HPDE6-E6E7 (cell line): ENCODE results near the gene NAB1.

Experiments used
- DNase-seq: peaks from one replicate; pipeline ENCODE4 v3.0.0; 2011; ENCODE audit warnings: missing footprints; ENCODE audit errors: extremely low spot score

The NAB1 gene

DNA sequence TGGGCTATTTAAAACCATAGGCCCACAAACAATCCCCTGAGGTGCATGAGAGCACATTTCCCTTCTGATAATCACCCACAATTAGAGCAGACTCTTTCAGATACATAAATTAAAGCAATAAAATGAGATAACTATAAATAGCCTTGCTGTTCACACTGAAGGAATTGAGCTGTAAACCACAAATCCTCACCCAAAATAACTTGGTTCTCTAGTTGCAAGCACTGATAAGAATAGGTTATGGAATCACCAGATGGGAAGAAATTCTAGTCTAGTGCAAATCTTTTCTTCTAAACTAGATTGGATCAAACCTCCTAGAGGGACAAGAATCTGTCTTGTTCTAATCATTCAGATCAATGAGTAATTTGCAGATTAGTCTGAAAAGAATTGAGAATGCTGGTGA is 64.6 kb downstream of the NAB1 start:
- DNase-seq = no peak

DNA sequence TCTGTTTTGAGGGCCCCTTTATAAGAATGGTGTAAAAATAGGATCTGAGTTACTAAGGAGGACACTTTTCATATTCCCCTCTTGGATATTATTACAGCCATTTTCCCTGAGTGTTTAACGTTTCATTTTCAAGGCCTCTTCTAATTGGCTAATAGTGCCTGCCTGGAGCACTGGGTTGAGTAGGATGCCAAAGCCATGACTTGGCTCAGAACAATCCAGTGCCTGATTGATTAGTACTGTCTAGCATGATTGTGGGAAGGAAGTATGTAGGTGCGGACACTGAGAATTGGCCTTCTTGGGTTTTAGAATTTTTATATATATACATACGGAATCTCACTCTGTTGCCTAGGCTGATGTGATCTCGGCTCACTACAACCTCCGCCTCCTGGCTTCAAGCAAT is 66.1 kb downstream of the NAB1 start:
- DNase-seq = no peak

- no peak for DNase-seq
Observed at GRCh38 chr2:190716176-190716807, 67.4 kb downstream of the NAB1 start.

DNA sequence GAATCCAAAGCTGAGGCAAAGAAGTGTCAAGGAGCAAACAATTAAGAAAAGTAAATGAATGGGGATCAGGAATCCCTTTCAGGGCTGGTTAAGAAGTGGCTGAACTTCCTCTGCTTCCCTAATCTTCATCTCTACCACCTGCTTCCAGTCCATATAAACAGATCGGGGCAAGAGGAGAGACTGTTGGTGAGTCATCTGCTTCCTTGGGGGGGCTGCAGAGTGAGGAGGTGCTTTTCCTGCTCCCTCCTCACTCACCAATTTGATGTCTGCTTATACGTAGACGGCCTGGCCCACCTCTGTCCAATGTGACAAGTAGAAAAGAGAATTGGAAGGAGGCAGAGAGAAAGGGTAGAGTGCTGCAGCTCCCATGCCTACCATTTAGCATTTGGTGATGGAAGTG is 68.4 kb downstream of the NAB1 start:
- DNase-seq = no peak

DNA sequence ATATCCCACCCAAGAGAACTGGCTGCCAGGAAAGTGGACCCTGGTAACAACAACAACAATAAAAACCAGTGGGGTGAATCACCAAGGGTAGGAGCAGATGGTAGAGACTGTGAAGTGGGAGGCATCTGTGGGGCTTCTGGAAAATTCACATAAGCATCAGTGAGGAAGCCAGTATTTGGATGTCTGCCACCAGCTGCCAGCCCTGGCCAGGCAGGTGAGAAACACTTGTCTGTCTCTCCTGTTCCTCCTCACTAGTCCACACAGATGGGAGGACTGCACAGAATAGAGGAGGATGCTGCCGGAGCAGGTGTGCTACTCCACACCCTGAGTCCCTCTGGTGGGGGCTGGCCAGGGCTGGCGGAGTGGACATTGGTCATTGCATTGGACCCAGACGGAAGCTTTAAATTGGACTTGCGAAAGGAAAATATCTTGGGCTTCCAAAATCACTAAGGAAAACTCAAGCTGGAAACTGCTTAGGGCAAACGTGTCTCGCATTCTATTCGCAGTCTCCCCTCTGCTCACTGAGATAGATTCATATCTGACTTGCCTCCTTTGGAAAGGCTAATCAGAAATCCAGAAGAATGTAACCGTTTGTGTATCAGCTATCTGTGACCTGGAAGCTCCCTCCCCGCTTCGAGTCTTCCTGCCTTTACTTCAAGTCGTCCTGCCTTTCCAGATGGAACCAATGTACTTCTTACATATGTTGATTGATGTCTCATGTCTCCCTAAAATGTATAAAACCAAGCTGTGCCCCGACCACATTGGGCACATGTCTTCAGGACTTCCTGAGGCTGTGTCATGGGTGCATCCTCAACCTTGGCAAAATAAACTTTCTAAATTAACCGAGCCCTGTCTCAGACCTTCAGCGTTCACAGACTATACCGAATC is 69.1 kb downstream of the NAB1 start:
- no peak for DNase-seq

DNA sequence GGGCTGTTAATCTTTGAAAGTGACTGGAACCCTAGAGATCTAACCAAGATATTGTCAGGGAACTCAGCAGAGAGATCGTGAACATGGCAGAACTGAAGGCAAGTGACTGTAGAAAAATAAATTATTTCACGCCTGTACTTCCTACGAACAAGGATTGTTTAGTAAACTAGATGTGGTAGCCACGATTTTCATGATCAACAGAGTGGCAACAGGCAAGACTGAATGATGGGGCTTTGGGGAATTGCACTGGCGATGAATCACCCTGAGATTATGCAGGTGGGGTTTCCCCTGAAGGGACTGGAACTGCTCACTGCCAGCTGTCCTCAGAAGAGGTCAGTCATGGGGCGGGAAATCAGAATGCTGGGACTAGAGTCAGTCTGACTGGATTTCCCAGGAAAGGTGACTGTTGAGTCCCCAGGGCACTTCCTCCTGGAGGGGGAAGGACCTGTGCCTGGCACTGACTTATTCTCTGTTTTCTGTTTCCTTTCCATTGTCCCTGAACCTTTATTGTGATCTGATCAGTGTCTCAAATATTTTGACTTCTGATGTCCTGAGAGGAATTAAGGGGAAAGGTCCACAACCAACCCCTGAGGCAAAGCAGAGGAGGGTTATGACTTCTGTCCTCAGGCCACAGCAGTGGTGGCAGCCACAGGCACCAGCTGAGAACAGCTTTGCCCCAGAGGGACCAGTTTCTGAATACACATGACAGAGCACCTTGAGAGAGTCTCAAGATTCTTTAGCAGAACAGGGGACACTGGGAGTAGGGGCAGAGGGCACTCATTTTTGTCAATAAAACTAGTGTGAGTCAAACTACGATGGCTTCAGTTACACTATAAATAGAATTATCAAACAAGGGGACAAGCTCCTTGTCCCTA is 70.0 kb downstream of the NAB1 start:
- peak; percentile 88 for DNase-seq

DNA sequence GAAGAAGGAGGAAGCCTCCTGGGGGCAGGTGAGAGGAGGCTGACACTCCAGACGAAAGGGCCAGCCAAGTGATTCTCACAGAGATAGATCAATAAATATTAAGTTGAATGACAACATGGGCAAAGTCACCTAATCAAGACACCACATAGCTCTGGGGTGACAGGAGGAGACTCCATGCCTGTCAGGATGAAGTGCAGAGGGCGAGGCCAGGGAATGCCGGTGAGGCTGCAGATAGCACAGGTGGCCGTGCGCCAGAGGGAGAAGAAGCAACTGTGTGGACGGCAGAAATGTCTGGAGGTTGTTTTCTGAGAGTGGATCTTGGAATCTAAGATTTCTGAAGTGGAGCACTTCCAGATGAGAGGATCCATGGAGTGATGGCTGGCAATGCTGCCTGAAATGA is 71.4 kb downstream of the NAB1 start:
- no peak for DNase-seq

DNA sequence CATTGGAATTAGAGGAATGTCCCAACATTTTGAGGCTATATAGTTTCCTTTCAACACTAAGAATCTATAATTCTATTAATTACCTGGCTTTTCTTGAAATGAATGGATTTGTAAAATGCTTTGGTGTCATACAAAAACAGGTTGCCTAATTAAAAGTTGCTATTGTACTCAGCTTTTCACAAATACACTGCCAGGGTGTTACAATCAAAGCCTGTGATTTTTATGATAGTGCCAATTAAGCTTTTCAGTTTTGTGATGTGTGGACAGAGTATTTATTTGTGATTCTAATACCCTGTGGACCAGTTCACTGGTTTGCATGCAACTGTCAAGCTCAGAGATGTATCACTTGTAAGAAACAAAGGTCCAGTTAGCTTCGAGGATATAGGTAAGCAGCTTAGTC is 71.8 kb downstream of the NAB1 start:
- DNase-seq = no peak

DNA sequence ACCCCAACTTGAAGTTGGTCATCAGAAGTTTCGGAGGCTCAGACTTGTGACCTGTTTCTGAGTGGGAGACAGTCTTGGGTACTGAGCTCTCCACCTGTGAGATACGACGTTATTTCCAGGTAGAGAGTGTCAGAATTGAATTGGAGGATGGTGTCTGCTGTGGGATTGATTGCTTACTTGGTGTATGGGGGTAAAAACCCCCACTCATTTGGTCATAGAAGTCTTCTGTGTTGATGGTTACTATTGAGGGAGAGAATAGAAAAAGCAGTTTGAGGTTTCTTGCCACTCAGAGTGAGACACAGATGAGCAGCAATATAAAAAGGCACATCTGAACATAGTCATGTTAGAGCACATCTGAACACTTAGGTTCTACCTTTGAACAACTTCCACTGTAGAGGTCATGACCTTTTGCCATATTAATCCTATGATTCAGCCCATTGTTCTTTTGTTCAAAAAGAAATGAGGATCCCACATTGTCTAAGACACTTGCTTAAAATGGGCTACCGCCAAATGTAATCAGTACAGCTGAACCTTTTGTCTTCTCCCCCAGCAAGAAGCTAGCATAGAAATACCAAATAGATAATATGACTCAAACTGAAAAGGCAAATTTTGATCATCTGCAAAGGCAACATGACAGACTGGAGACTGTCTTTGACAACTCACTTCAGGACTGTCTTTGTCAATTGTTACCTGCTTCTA is 73.3 kb downstream of the NAB1 start:
- DNase-seq = no peak

GRCh38 chr2:190722835-190723234 is 74.0 kb downstream of the NAB1 start:
- no peak for DNase-seq

- DNase-seq = no peak
Observed at GRCh38 chr2:190723397-190724090, 74.7 kb downstream of the NAB1 start.

DNA sequence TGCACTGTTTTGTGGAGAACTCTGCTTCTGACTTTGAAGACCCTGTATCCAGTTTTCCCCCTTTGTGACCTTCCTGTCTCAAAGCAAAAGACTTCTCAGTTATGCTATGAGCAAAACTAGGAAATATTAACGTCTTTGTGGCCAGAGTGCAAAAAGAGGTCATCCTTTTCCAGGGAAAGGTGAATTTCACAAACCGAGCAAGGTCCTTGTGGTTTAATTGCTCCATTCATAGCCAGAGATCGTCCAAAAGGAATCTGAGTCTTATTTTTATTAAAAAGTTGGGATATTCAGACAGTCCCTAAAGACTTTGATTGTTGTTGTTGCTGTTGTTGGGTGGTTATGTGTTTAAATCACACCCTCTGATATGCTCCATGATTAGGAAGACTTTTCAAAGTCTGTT is 77.4 kb downstream of the NAB1 start:
- DNase-seq = no peak

DNA sequence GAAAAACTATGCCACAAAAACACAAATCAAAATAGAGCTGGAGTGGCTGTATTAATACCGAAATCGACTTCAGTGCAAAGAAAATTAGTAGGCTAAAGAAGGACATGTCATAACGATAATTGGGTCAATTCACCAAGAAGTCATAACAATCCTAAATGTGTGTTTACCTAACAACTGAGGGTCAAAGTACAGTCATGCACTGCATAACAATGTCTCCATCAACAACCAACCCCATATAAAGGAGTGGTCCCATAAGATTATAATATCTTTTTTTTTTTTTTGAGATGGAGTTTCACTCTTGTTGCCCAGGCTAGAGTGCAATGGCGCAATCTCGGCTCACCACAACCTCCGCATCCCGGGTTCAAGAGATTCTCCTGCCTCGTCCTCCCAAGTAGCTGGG is 87.5 kb downstream of the NAB1 start:
- DNase-seq = no peak

- no peak for DNase-seq
Observed at GRCh38 chr2:190740449-190740848, 91.6 kb downstream of the NAB1 start.
